ENCODE data around the gene TBC1D2B.

Gene TBC1D2B

GRCh38 chr15:78052001-78052401, 25.5 kb downstream of the TBC1D2B start:
- no peak for DNase-seq

- no peak for DNase-seq
Measured at GRCh38 chr15:78051596-78051995, 25.9 kb downstream of the TBC1D2B start.

DNA sequence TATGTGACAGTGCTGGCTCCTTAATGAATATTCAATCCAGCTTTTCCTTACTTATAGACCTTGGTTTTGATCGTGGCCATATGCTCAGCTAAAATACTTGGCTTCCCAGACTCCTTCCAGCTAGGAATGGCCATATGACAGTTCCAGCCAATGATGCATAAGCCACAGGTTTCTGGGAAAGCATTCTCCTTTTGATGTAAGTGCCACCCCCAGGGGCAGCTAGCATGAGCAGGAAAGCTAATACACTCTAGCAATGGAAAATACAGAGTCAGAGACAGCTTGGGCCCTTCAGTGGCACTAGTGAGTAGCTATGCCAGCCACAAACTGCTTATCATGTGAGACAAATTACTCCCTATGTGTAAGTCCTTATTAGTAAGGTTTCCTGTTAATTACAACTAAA, 26.7 kb downstream of the TBC1D2B start:
- peak in 1 of 2 experiments; percentile 69 for DNase-seq

- DNase-seq: no peak
Measured at GRCh38 chr15:78050441-78050809, 27.1 kb downstream of the TBC1D2B start.

DNA sequence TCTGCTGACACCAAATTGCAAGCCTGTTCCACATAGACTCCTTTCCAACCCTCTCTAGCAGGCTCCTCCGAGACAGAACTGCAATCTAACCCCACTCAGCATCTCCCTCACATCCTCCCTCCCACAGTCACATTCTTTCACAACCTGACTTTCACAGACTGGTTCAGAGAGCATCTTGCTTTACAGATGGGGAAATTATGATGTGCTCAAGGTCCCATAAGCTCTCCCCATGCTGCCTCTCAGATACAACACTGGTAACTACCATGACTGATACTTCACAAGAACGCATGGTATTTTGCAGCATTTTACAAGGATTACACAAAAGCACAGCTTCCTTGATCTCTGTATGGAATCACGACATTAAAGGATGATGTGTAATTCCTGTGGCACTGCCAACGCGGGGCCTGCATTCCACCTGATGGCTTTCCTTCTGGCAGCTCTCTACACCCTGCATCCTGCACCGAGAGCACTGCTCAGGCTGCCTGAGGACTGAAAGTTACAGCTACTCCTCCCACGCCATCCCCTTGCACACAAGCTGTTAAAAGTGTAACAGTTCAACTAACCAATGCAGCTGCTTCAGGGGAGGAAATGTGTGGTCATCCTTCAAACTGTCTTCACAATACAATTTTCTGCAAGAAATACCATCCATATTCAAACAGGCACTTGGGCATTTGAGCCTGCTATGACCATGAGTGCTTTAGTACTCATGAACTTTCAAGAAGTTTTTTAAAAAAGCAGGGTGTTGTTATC, 27.6 kb downstream of the TBC1D2B start:
- peak; percentile 52 to 74 for DNase-seq

DNA sequence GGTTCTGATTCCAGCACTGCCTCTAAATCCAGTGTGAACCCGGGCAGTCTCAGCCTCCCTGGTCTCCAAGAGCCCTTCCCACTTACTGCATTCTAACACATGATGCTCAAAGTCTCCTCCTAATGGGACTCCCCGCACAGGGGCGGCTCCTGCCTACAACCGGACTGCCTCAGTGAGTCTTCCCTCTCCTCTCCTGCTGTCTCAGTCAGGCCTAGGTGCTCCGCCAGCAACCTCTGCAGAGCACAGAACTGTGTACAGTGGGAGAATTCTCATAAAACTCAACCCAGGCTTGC, 28.9 kb downstream of the TBC1D2B start:
- DNase-seq: no peak

DNA sequence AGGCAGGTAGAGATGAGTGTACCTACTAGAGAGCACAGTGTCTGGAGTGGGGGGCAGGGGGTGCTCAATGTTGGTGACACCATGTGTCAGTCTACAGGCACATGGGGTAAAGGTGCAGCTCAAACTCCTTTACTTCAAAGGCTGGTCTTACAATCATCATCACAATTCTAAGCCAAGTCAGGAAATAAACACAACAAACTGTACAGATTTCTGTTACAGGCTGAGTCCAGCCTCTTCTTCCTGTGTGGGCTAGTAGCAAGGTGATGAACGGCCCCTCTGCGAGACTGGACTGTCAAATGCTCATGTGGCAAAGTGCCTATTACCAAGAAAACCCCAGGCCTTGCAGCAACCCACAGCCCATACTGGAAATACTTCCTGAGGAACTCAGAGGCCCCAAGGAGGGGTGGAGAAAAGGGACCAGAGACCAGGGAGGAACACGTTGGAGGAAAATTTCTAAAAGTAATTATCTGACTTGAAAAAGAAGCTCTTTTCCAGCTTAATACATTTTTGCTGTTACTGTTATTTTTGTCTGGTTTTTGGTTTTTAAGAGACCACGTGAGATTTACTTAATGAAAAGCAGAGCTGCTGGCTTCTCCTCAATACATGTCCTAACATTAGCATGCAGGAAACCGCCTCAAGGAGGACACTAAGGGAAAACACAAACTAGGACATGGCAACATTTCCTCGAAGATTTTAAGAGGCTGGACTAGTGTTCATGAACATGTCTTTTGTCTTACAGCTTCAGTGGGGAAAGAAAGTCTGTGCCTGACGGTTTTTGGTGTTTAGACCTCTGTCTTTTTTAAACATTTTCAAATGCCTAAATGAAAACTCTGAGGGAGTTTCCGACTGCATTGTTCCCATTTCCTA, 29.5 kb downstream of the TBC1D2B start:
- DNase-seq: peak in 1 of 2 experiments; percentile 42

DNA sequence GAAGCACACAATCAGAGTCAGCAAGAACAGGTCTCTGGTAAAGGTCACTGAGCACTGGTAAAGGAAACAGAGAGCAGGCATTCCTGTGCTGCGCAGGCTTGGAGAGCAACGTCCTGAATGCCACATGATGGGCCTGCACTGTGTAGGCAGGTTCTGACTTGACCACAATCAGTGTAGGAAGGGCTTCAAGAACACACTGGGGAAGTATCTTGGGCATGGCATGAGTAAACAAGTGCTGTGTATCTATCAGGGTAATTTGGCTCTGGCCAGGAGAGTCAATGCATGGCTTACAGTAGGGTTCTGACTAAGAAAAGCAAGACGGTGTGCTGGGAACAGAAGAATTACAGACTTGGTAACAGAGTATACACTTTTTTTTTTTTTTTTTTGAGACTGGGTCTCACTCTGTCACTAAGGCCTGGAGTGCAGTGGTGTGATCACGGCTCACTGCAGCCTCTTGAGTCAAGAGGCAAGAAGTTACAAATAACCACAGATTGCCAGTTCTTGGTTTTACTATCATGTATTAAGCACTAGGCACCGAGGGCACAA, 30.6 kb downstream of the TBC1D2B start:
- DNase-seq: no peak

DNA sequence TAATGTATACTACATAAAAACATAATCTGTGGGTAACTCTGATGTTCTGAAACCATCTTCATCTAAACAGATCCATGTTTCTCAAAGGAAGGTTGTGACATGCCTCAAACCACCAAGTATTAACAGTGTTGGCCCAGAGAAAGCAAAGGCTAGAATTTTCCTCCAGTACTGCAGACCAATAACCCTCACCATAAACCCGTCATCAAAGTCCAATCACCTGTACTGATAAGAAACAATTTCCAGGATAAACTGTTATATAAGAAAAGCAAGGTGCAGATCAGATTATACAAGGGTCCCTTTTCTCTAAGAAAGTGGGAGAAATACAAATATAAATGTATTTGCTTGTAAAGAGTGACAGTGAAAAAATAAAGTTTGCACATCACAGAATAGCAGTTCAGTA, 32.3 kb downstream of the TBC1D2B start:
- no peak for DNase-seq

- DNase-seq: no peak
Measured at GRCh38 chr15:78044407-78045155, 32.9 kb downstream of the TBC1D2B start.

DNA sequence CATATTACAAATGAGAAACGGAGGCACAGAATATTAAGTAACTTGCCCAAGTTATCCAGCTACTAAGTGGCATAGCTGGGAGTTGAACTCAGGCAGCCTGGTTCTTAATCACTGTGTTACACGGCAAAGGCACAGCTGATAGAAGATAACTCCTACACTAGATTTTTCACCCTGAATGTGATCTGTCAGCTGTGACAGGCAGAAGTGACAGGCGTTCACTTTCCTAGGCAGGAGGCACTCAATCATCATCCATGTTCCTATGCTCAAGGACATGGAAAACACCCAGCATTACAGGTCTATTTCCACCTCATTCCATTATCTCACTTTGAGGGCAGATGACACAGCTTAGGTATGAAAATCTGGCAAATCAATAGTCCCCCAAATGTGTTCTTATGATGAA, 35.6 kb downstream of the TBC1D2B start:
- no peak for DNase-seq

DNA sequence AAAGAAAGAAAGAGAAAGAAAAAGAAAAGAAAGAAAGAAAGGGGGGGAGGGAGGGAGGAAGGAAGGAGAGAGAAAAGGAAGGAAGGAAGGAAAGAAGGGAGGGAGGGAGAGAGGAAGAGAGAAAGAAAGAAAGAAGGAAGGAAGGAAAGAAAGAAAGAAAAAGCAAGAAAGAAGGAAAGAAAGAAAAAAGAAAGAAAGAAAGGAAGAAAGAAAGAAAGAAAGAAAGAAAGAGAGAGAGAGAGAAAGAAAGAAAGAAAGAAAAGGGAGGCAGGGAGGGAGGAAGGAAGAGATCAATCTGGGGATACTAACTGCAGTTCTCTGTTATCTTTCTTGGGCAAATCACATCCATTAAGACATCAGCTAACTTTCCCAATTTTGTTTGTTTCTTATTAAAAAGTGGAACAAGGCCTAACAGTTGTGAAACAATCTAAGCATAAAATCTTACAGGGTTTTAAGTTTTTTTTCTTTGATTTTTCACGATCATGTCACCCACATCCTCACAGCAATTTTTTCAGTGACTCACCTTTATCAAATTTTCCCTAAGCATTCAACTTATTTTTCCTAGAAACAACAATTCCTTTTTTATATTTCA, 36.8 kb downstream of the TBC1D2B start:
- no peak for DNase-seq

GRCh38 chr15:78038585-78039247, 38.8 kb downstream of the TBC1D2B start:
- no peak for DNase-seq

- DNase-seq: no peak
Measured at GRCh38 chr15:78037779-78038305, 39.7 kb downstream of the TBC1D2B start.

DNA sequence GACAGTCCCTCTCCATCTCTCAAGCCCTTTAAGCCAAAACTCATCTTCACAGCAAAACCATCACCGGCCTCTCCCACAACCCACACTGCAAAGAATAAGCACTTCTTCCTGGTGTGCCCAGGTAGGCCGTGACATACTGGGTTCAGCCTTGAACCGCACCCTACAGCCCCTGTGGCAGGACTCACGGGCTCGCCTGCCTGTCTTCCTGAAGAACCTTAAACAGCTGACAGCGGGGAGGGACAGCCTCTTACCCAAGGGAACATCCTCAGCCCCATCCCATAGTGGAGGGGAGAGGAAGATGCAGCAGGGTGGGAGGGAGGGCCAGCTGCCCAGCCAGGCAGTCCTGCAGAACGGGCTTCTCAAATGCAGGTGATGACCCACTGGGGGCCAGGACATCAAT, 40.2 kb downstream of the TBC1D2B start:
- no peak for DNase-seq

DNA sequence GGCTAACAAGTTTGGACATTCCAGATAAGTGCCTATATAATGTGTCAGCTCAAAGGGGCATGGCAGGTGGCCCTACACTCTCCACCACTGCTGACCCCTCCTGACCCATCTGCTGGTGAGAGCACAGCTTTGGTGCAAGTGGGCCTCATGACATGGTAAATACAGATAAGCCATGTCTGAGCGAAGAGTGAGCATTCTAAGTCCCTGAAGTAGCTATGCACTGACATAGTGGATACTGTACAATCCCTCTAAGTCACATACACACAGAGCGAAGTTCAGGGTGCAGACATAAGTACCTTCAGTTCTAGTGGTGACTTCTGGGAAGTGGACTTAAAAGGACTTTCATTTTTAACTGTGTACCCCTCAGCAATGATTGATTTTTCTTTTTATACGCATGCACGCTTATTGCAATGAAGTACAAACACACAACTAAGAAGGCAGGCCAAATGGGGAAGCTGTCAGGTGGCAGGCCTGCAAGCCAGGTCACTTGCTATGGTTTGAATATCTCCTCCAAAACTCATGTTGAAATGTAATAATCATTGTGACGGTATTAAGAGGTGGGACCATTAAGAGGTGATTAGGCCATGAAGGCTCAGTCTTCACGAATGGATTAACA, 41.5 kb downstream of the TBC1D2B start:
- no peak for DNase-seq

DNA sequence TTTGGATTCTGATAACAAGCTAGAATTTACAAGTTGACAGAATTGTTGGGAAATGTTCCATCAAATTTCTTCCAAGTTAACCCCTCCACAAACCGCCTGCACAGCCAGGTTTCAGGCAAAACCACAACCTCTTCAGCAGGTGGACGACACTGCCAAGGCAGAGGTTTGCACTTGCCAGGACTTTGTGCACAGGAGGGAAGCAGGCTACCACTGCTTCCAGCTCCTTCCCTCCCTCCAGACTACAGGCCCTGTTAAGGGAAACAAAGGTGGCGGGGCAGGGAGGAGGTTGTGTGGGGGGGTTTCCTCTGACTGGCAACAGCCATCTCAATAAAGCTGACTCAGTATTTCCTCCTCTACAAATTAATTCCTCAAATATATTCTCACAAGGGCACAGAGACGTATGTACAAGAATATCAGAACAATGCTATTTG, 42.2 kb downstream of the TBC1D2B start:
- DNase-seq: peak; percentile 36 to 70

DNA sequence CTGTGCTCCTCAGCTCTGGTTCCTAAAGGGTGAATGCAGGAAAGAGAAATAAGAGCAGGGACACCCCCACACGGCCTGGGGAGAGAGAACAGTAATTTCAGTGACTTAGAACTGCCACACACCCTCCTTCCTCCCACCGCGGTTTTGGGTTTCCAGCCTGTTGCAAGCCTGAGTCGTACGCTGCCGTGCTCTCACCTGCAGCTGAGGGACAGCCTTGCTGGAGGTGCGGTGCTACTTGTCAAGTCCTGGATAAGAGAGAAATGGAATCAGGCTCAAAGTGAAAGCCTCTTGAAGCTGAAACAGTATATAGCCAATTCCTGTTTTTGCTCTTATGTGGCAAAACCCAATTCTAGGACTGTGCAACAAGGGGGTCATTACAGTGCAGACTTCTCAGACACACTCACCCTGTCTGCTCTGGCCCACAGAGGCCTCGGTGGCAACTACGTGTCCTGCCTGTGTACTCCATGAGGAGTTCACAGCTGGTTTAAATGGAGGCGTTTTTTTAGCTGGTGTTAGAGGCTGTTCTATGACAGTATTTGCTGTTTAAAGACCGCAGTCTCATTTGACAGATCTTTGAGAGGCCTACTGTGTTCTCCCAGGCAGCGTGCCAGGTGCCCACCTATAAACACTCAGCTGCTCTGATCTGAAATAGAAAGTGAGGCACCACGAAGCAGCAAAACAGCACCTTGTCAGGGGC, 42.9 kb downstream of the TBC1D2B start:
- DNase-seq: peak; percentile 72 to 83

DNA sequence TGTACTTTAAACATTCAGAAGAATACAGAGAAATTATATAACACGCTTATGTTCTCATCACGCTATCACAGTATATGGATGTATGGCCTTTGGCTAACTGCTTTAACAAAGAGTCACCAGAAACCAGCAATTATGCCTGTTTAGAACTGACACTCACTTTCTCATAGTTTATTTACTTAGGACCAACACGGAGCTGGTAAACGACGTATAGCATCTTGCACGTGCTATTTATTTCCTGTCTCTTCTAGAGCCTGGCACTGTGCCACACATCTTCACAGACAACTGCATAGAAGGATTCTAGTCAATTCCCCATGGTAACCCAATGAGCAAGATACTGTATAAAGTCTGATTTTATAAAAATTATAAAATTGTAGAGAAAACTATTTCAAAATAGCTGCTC, 43.6 kb downstream of the TBC1D2B start:
- peak in 1 of 2 experiments; percentile 46 for DNase-seq

DNA sequence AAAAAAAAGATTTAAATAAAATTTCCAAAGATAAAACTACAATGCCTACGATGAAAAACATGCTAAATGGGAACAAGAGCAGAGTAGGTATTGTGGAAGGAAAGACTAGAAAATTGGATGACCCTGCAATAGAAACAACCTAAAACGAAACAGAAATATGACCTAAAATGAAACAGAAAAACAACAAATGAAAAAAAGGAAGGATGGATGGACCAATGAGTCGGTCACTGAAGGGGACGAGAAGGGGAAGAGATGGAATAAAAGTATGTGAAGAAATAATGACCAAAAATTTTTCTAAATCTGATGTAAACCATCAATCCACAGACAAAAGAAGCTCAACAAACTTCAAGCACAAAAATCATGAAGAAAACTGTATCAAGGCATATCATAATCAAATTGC, 44.8 kb downstream of the TBC1D2B start:
- no peak for DNase-seq

DNA sequence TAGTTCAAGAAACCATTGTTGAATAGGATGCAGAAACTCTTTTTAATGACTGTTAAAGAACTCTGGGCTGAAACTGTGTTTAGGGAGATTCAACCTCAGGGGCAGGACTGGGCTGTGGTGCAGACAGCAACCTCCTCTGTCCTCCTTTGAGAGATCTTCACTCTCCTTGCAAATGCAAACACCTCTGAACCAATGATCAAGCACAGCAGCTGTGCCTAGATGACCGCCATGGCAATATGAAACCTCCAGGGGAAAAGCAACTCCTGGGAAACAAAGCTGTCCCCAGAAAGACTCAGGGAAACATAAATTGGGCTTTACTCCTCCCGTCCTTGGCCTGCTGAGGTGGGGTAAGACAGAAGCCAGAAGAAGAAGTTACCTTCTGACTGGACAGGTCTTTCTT, 52.6 kb downstream of the TBC1D2B start:
- DNase-seq: no peak

All from stimulated activated CD4-positive, alpha-beta T cell treated with anti-CD3 and anti-CD28 coated beads, Interleukin-4, amount 100 ng/mL, for 4 hours (primary cell).